DND-41 (cell line): ENCODE data around the gene ZNF445.

Source experiments
- CTCF ChIP-seq: IDR thresholded peaks from 2 replicates; pipeline ENCODE4 v1.5.1; 2012; ENCODE audit warnings: borderline replicate concordance, low read length, moderate library complexity, mild to moderate bottlenecking; ENCODE audit not compliant: poor library complexity, severe bottlenecking; ENCODE audit errors: extremely low read depth
- EZH2 ChIP-seq: IDR thresholded peaks from 3 replicates; pipeline ENCODE4 v1.6.1; 2012; ENCODE audit warnings: borderline replicate concordance, low read depth, mild to moderate bottlenecking, moderate library complexity, low read length, inconsistent platforms; ENCODE audit not compliant: severe bottlenecking

- no peak for TF ChIP-seq CTCF
- no peak for TF ChIP-seq EZH2
These were observed 49.8 kb downstream of the ZNF445 start for GRCh38 chr3:44427683-44428082.
